ENCODE measurements around the gene TMEM205. TPM values are rescaled to one million over a fixed set of nuclear protein-coding genes. Genes with fewer than 3 reads are reported as not detected.

TMEM205 gene
- total and polyA plus RNA-seq, 2 of the 13 experiments (the other 11 are each of a cell fraction or from before 2014, with no cell fraction given) = 45.5 to 98.7 TPM

GRCh38 chr19:11346104-11346940 is at the start of gene TMEM205, which contains the start of gene CCDC159 (continued):
- no peak for TF ChIP-seq ZBTB10 (CRISPR knock-in tag; IDR thresholded peaks at IDR 0.05; ENCODE audit: borderline replicate concordance)
- TF ChIP-seq TEAD3 (CRISPR knock-in tag; optimal IDR thresholded peaks at IDR 0.05; ENCODE audit: borderline replicate concordance) = peak; percentile 75
- no peak for TF ChIP-seq CCAR2 (optimal IDR thresholded peaks at IDR 0.05; ENCODE audit: low read depth, low read length)
- peak; percentile 71 for TF ChIP-seq CREM (IDR thresholded peaks at IDR 0.05)
- no peak for TF ChIP-seq CREM (CRISPR knock-in tag; IDR thresholded peaks at IDR 0.05)
- TF ChIP-seq PCBP1 (IDR thresholded peaks at IDR 0.05; ENCODE audit: borderline replicate concordance, low read depth, low read length) = 0 out of 2 replicates have a peak, but pooled peaks have one; percentile 51
- no peak for TF ChIP-seq ZNF577 (CRISPR knock-in tag; IDR thresholded peaks at IDR 0.05; ENCODE audit: borderline replicate concordance, low read depth)
- TF ChIP-seq MAFK (conservative IDR thresholded peaks at IDR 0.05 in 1 of 2, IDR thresholded peaks at IDR 0.05 in 1 of 2; ENCODE audit: low read length in 2 of 2) = no peak
- 0 out of 2 replicates have a peak, but pooled peaks have one; percentile 6 for TF ChIP-seq ZNF614 (CRISPR knock-in tag; IDR thresholded peaks at IDR 0.05; ENCODE audit: borderline replicate concordance)
- peak; percentile 38; the same call in 1 of the 2 replicates for TF ChIP-seq KDM5A (IDR thresholded peaks at IDR 0.05; ENCODE audit: borderline replicate concordance, low read length)
- no peak for TF ChIP-seq ZNF710 (CRISPR knock-in tag; IDR thresholded peaks at IDR 0.05; ENCODE audit: borderline replicate concordance)
- TF ChIP-seq ZNF446 (CRISPR knock-in tag; IDR thresholded peaks at IDR 0.05) = no peak
- TF ChIP-seq ZNF574 (CRISPR knock-in tag; IDR thresholded peaks at IDR 0.05) = 0 out of 2 replicates have a peak, but pooled peaks have one; percentile 19
- peak; percentile 68; the same call in 1 of the 2 replicates for TF ChIP-seq YEATS2 (CRISPR knock-in tag; IDR thresholded peaks at IDR 0.05; ENCODE audit: borderline replicate concordance)
- TF ChIP-seq ZNF224 (CRISPR knock-in tag; IDR thresholded peaks at IDR 0.05) = peak; percentile 25; the same call in 1 of the 2 replicates
- peak; percentile 31; the same call in 1 of the 2 replicates for TF ChIP-seq ARID4A (CRISPR knock-in tag; IDR thresholded peaks at IDR 0.05; ENCODE audit: borderline replicate concordance)
